Activated T-helper 2 cell treated with anti-CD3 and anti-CD28 coated beads, Interferon-gamma antibody, Interleukin-2, Interleukin-4, amounts not matched to agents 10 μg/mL and 5 μg/mL and 100 μg/mL, durations not matched to agents 14 hours and 24 hours and 36 hours (primary cell): ENCODE data around the gene OR5B17. TPM values are rescaled to one million over a fixed set of nuclear protein-coding genes. Genes with fewer than 3 reads are reported as not detected.
"Not testable (repeated sequence)": the region's sequence is repeated elsewhere in the genome, so short reads cannot be mapped to it uniquely, and the experiment has no call there.

Experiments used
- DNase-seq: peaks from one replicate; pipeline ENCODE4 v3.0.0; 2021; ENCODE audit warnings: low spot score
- H3K27ac Mint-ChIP-seq: one replicate; pipeline ENCODE4 v1.8.0; 2021; ENCODE audit warnings: mixed read lengths
- H3K27me3 Mint-ChIP-seq: one replicate; pipeline ENCODE4 v1.8.0; 2021; ENCODE audit warnings: low read depth, mixed read lengths
- H3K36me3 Mint-ChIP-seq: one replicate; pipeline ENCODE4 v1.8.0; 2021; ENCODE audit warnings: low read depth, mixed read lengths
- H3K4me1 Mint-ChIP-seq: one replicate; pipeline ENCODE4 v1.8.0; 2021; ENCODE audit warnings: low read depth, mixed read lengths
- H3K4me3 Mint-ChIP-seq: one replicate; pipeline ENCODE4 v1.8.0; 2021; ENCODE audit warnings: low read depth, mild to moderate bottlenecking, moderate library complexity, mixed read lengths
- H3K9me3 Mint-ChIP-seq: one replicate; pipeline ENCODE4 v1.8.0; 2021; ENCODE audit warnings: mixed read lengths
- intact Hi-C: fragments of 100-400 bp; cut with micrococcal nuclease; formaldehyde crosslinking; loops from one replicate; pipeline ENCODE4 v1.15.1; 2023
- total RNA-seq: library from RNA; stranded (reverse); gene quantifications from 2 replicates; pipeline ENCODE4 v1.2.3, GENCODE V29; 2022

Gene OR5B17
- not detected in 2 replicates for total RNA-seq

GRCh38 chr11:58358969-58359368, at the start of gene OR5B17:
TSS of gene OR5B17 (minus strand) at chr11:58359069. CDS start at chr11:58359069, 0 bp downstream.
- no peak within 1 kb of the TSS for H3K27ac Mint-ChIP-seq
- no peaks in the 10 kb centered on the region for H3K36me3 Mint-ChIP-seq
- H3K4me1 Mint-ChIP-seq, result no peaks in the 10 kb centered on the region
- DNase-seq, result no peak
- no peaks in the 10 kb centered on the region for H3K9me3 Mint-ChIP-seq
- intact Hi-C loops, result no loop called here
- H3K27me3 Mint-ChIP-seq, result no peaks in the 10 kb centered on the region
- no peak within 1 kb of the TSS for H3K4me3 Mint-ChIP-seq

GRCh38 chr11:58406774-58407173, 47.9 kb upstream of the OR5B17 start, which contains the start of gene OR5B3:
TSS of gene OR5B3 (minus strand) at chr11:58406874. CDS start at chr11:58403409, 3,465 bp downstream.
- no peaks in the 10 kb centered on the region for H3K27me3 Mint-ChIP-seq
- no peak within 1 kb of the TSS for H3K27ac Mint-ChIP-seq

GRCh38 chr11:58399622-58400021, 40.8 kb upstream of the OR5B17 start:
- H3K4me1 Mint-ChIP-seq, DNase-seq, H3K27ac Mint-ChIP-seq, intact Hi-C loops, H3K4me3 Mint-ChIP-seq, H3K27me3 Mint-ChIP-seq, H3K9me3 Mint-ChIP-seq, H3K36me3 Mint-ChIP-seq: not testable (repeated sequence)

More at GRCh38 chr11:58406774-58407173, 47.9 kb upstream of the OR5B17 start, which contains the start of gene OR5B3:
- no peaks in the 10 kb centered on the region for H3K4me1 Mint-ChIP-seq
- intact Hi-C loops, result no loop called here
- DNase-seq, result no peak
- H3K36me3 Mint-ChIP-seq, result no peaks in the 10 kb centered on the region
- no peak within 1 kb of the TSS for H3K4me3 Mint-ChIP-seq
- H3K9me3 Mint-ChIP-seq, result peaks cover 23% of the 10 kb centered on the region

GRCh38 chr11:58395581-58395980, 36.7 kb upstream of the OR5B17 start:
- Mint-ChIP-seq H3K4me1 (peaks cover 2% of the 10 kb centered on the region), H3K27ac (no peak overlapping the region), H3K9me3 (peaks cover 14% of the 10 kb centered on the region), H3K36me3 (no peaks in the 10 kb centered on the region), H3K27me3 (no peaks in the 10 kb centered on the region), H3K4me3 (no peak overlapping the region)
- intact Hi-C loops, result no loop called here
- DNase-seq, result no peak

GRCh38 chr11:58394195-58394594, 35.3 kb upstream of the OR5B17 start:
- Mint-ChIP-seq H3K4me3 (no peak overlapping the region), H3K4me1 (peaks cover 2% of the 10 kb centered on the region), H3K27me3 (no peaks in the 10 kb centered on the region), H3K27ac (no peak overlapping the region), H3K36me3 (no peaks in the 10 kb centered on the region), H3K9me3 (peaks cover 14% of the 10 kb centered on the region)
- intact Hi-C loops, result loop anchor here (5.0 kb wide), 2 partner anchors 113 to 183 kb away; partner anchors contain the start of genes LPXN, OR5B21 and ZFP91
- no peak for DNase-seq

- H3K27ac Mint-ChIP-seq, result no peak overlapping the region
- no peak overlapping the region for H3K4me3 Mint-ChIP-seq
- H3K27me3 Mint-ChIP-seq, result no peaks in the 10 kb centered on the region
- no peak for DNase-seq
- H3K9me3 Mint-ChIP-seq, result peaks cover 14% of the 10 kb centered on the region
- intact Hi-C loops, result loop anchor here (5.0 kb wide), 2 partner anchors 115 to 185 kb away; partner anchors contain the start of genes LPXN, OR5B21 and ZFP91
- H3K4me1 Mint-ChIP-seq, result peaks cover 2% of the 10 kb centered on the region
- H3K36me3 Mint-ChIP-seq, result no peaks in the 10 kb centered on the region
These were observed 33.9 kb upstream of the OR5B17 start for GRCh38 chr11:58392746-58393145.

GRCh38 chr11:58391879-58392278, 33.0 kb upstream of the OR5B17 start:
- Mint-ChIP-seq H3K36me3 (no peaks in the 10 kb centered on the region), H3K9me3 (peaks cover 14% of the 10 kb centered on the region), H3K27me3 (no peaks in the 10 kb centered on the region), H3K4me1 (peaks cover 2% of the 10 kb centered on the region), H3K27ac (peak overlapping the region; percentile 21), H3K4me3 (no peak overlapping the region)
- intact Hi-C loops, result loop anchor here (5.0 kb wide), 2 partner anchors 115 to 185 kb away; partner anchors contain the start of genes LPXN, OR5B21 and ZFP91
- no peak for DNase-seq

GRCh38 chr11:58390551-58391063, 31.7 kb upstream of the OR5B17 start:
- H3K27ac Mint-ChIP-seq, result no peak overlapping the region
- no peaks in the 10 kb centered on the region for H3K27me3 Mint-ChIP-seq
- H3K4me3 Mint-ChIP-seq, result no peak overlapping the region
- H3K4me1 Mint-ChIP-seq, result peaks cover 2% of the 10 kb centered on the region
- no peak for DNase-seq
- H3K9me3 Mint-ChIP-seq, result peaks cover 14% of the 10 kb centered on the region
- no peaks in the 10 kb centered on the region for H3K36me3 Mint-ChIP-seq
- intact Hi-C loops, result loop anchor here (5.0 kb wide), 2 partner anchors 117 to 187 kb away; partner anchors contain the start of genes LPXN, OR5B21 and ZFP91

GRCh38 chr11:58354727-58355126, 4.1 kb downstream of the OR5B17 start:
- no peaks in the 10 kb centered on the region for H3K36me3 Mint-ChIP-seq
- no peak overlapping the region for H3K27ac Mint-ChIP-seq
- no peak overlapping the region for H3K4me3 Mint-ChIP-seq
- peaks cover 2% of the 10 kb centered on the region for H3K27me3 Mint-ChIP-seq
- intact Hi-C loops, result no loop called here
- no peak for DNase-seq
- H3K4me1 Mint-ChIP-seq, result no peaks in the 10 kb centered on the region
- H3K9me3 Mint-ChIP-seq, result no peaks in the 10 kb centered on the region

GRCh38 chr11:58345204-58345603, 13.7 kb downstream of the OR5B17 start:
- no peaks in the 10 kb centered on the region for H3K9me3 Mint-ChIP-seq
- no peak for DNase-seq
- intact Hi-C loops, result no loop called here
- H3K27me3 Mint-ChIP-seq, result no peaks in the 10 kb centered on the region
- H3K4me3 Mint-ChIP-seq, result no peak overlapping the region
- no peaks in the 10 kb centered on the region for H3K4me1 Mint-ChIP-seq
- H3K36me3 Mint-ChIP-seq, result no peaks in the 10 kb centered on the region
- no peak overlapping the region for H3K27ac Mint-ChIP-seq

- no peak for DNase-seq
- intact Hi-C loops, result no loop called here
- Mint-ChIP-seq H3K9me3 (no peaks in the 10 kb centered on the region), H3K27me3 (no peaks in the 10 kb centered on the region), H3K27ac (no peak overlapping the region), H3K36me3 (no peaks in the 10 kb centered on the region), H3K4me1 (no peaks in the 10 kb centered on the region), H3K4me3 (no peak overlapping the region)
These were observed 24.2 kb downstream of the OR5B17 start for GRCh38 chr11:58334708-58335107.

- DNase-seq, result no peak
- intact Hi-C loops, result no loop called here
These were observed 28.0 kb downstream of the OR5B17 start for GRCh38 chr11:58330861-58331260.

GRCh38 chr11:58318532-58318931, 40.3 kb downstream of the OR5B17 start:
- no peaks in the 10 kb centered on the region for H3K4me1 Mint-ChIP-seq
- H3K36me3 Mint-ChIP-seq, result no peaks in the 10 kb centered on the region
- no peaks in the 10 kb centered on the region for H3K27me3 Mint-ChIP-seq
- DNase-seq, result no peak
- no peak overlapping the region for H3K27ac Mint-ChIP-seq
- H3K4me3 Mint-ChIP-seq, result no peak overlapping the region
- no peaks in the 10 kb centered on the region for H3K9me3 Mint-ChIP-seq
- intact Hi-C loops, result no loop called here

More at GRCh38 chr11:58330861-58331260, 28.0 kb downstream of the OR5B17 start:
- H3K4me3 Mint-ChIP-seq, result no peak overlapping the region
- H3K27ac Mint-ChIP-seq, result no peak overlapping the region
- H3K36me3 Mint-ChIP-seq, result no peaks in the 10 kb centered on the region
- H3K4me1 Mint-ChIP-seq, result no peaks in the 10 kb centered on the region
- no peaks in the 10 kb centered on the region for H3K9me3 Mint-ChIP-seq
- no peaks in the 10 kb centered on the region for H3K27me3 Mint-ChIP-seq
